Activated CD4-positive, alpha-beta T cell treated with anti-CD3 and anti-CD28 coated beads, Interleukin-2, amount 50 U/mL, for 1 hour (primary cell): ENCODE data around the gene ATAD3A.
"Not testable (repeated sequence)": the region's sequence is repeated elsewhere in the genome, so short reads cannot be mapped to it uniquely, and the experiment has no call there.

Experiments
- DNase-seq: peaks from one replicate; pipeline ENCODE4 v3.0.0-alpha.2; 2020

ATAD3A gene

GRCh38 chr1:1490633-1491230, 21.2 kb upstream of the ATAD3A start:
- no peak for DNase-seq

- no peak for DNase-seq
Observed at GRCh38 chr1:1491601-1492000, 20.4 kb upstream of the ATAD3A start.

DNA sequence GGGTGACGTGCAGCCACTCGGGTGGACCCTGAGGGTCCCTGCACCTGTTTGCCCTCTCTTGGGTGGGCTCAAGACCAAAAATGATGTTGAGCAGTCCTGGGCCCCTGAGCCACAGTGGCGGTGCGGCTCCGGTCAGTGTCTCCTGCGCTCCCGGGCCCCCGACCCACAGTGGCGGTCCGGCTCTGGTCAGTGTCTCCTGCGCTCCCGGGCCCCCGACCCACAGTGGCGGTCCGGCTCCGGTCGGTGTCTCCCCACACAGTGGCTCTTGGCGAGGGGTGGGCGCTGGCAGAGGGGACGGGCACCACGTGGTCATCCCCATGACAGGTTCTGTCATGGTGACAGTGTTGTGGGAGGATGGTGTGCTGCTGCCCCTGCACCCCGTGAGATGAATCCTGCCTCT, 17.7 kb upstream of the ATAD3A start:
- not testable (repeated sequence) for DNase-seq

DNA sequence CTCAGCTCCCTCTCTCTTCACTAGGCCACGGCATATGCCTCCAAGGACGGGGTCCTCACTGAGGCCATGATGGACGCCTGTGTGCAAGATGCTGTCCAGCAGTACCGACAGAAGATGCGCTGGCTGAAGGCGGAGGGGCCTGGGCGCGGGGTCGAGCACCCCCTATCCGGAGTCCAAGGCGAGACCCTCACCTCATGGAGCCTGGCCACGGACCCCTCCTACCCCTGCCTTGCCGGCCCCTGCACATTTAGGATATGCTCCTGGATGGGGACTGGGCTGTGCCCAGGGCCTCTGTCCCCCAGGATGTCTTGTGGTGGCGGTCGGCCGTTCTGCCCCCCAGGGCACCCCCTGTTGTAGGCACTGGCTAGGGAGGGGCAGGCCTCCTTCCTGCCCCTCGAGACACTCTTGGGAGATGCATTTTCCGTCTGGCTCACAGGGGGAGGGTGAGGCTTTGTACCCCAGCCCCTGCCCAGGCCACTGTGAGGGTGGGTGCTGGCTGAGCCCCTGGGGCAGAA, 16.4 kb upstream of the ATAD3A start:
- DNase-seq, result not testable (repeated sequence)

GRCh38 chr1:1504777-1505365, 7.1 kb upstream of the ATAD3A start:
- peak; percentile 73 for DNase-seq

DNA sequence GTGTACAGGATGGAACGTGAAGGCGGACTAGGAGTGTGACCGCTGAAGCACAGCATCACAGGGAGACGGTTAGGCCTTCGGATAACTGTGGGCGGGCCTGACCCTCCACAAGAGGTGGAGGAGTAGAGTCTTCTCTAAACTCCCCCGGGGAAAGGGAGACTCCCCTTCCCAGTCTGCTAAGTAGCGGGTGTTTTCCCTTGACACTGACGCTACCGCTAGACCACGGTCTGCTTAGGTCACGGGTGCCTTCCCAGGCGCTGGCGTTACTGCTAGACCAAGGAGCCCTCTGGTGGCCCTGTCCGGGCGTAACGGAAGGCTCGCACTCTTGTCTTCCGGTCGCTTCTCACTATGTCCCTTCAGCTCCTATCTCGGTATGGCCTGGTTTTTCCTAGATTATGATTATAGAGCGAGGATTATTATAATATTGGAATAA, 6.6 kb upstream of the ATAD3A start:
- DNase-seq, result not testable (repeated sequence)

- not testable (repeated sequence) for DNase-seq
Observed at GRCh38 chr1:1505801-1506200, 6.2 kb upstream of the ATAD3A start.

DNA sequence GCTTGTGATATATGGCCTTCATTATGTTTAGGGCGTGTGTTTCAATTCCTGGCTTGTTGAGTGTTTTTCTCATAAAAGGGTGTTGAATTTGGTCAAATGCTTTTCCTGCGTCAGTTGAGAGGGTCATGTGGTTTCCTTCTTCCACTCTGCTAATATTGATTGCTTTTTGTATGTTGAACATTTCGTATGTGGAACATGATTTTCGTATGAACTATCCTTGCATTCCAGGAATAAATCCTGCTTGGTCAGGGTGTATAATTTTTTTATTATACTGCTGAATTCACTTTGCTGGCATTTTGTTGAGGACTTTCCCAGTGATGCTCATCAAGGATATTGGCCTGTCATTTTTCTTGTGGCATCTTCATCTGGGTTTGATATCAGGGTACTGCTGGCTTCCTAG, 4.7 kb upstream of the ATAD3A start:
- DNase-seq, result no peak

GRCh38 chr1:1508775-1509464, 3.0 kb upstream of the ATAD3A start:
- not testable (repeated sequence) for DNase-seq

DNA sequence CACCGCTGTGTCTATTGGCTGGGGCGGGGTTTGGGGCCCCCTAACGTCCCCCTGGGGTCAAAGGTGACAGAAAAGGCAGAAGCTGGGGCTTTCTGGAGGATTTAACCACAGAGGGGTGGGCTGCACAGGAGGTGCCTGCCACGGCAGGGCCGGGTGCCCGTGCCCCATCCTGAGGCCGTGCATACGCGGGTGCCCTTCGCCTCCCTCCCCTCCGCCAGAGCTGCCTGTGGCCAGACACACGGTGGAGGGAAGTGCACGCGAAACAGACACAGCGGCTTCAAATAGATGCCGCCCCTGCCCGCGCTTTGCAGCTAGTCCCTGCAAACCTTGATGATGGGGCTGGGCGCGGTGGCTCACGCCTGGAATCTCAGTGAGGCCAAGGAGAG, 2.5 kb upstream of the ATAD3A start:
- DNase-seq, result not testable (repeated sequence)

- DNase-seq, result no peak
Observed at GRCh38 chr1:1510912-1511532, 940 bp upstream of the ATAD3A start.

GRCh38 chr1:1512425-1512824, 463 bp downstream of the ATAD3A start:
- DNase-seq, result not testable (repeated sequence)

DNA sequence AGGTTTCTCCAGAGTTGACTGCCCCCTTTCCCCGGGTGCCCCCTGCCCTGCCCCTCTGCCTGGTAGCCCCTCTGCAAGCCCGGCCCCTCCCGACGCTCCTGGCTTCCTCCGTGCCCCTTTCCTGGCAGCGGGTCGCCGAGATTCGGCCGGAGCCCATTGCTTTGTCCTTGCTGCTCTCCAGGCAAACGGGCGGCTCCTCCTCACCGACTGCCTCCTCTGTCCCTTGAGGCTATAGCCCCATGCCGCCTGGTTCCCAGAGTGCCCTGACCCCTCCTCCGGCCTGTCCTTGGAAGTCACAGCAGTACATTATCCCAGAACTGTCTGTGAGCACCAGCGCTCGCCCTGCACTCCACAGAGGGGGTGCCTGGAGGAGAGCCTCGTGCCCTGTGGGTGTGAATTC, 1.7 kb downstream of the ATAD3A start:
- DNase-seq, result not testable (repeated sequence)

- DNase-seq, result not testable (repeated sequence)
Observed at GRCh38 chr1:1514376-1514775, 2.4 kb downstream of the ATAD3A start.

DNA sequence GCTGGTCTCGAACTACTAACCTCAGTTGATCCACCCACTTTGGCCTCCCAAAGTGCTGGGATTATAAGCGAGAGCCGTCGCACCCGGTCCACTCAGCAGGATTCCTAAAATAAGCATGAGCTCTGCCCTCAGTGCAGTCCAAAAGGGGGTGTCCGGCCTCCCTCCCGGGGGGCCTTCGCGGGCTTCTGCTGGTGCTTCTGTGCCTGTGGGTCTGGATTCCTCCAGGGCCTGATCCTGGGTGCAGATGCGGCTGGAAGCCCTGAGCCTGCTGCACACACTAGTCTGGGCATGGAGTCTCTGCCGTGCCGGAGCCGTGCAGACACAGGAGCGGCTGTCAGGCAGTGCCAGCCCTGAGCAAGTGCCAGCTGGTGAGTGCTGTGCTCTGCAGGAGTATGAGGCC, 5.0 kb downstream of the ATAD3A start:
- DNase-seq, result not testable (repeated sequence)

DNA sequence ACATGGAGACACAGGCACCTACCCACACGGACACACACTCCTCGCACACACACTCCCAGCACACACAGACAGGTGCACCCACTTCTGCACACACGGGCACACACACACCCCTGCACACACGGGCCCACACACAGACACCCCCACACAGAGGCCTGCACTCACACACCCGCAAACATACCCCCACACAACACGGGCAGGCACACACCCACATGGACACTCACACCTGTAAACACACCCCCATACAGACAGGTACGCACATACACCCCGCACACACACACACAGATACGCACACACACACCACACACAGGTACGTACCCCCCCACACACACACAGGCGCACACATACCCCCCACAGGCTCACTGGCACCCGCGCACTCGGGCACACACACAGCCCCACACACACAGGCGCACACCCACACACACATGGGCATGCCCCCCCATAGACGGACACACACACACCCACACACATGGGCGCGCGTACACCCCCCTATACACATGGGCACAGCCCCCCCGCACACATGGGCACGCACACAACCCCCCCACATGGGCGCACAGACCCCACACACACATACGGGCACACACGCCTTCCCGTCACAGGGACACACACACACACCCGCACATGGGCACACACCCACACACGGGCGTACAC, 6.1 kb downstream of the ATAD3A start:
- no peak for DNase-seq

DNA sequence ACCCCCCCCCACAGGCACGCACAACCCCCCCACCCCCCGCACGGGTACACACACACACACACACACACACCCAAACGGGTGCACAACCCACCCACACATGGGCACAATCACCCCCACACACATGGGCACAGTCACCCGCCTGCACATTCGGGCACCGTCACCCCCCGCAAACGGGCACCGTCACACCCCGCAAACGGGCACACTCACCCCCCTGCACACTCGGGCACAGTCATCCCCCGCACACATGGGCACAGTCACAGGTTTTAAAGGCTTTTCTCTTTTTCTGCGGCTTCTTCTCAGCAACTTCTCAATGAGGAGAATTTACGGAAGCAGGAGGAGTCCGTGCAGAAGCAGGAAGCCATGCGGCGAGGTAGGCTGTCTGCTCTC, 6.7 kb downstream of the ATAD3A start:
- not testable (repeated sequence) for DNase-seq

GRCh38 chr1:1519805-1520505, 8.0 kb downstream of the ATAD3A start:
- not testable (repeated sequence) for DNase-seq

- no peak for DNase-seq
Observed at GRCh38 chr1:1521331-1521730, 9.4 kb downstream of the ATAD3A start.

GRCh38 chr1:1522536-1522935, 10.6 kb downstream of the ATAD3A start:
- not testable (repeated sequence) for DNase-seq

- not testable (repeated sequence) for DNase-seq
Observed at GRCh38 chr1:1523226-1523625, 11.3 kb downstream of the ATAD3A start.

DNA sequence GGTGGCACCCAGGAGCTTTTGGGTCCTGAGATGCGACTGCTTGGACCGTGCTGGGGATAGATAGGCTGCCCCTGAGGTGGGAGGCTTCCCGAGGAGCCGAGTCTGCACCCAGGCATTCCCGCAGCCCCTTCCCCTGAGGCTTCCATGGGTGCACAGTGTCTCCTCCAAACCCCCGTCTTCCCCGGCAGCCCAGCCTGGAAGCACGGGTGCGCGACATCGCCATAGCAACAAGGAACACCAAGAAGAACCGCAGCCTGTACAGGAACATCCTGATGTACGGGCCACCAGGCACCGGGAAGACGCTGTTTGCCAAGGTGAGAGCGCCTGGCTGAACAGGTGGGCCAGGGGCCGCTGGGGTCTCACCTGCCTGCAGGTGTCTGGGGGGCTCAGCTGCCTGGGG, 11.7 kb downstream of the ATAD3A start:
- not testable (repeated sequence) for DNase-seq
